Neural cell (in vitro differentiated cells): ENCODE data around the gene CES5A. TPM values are rescaled to one million over a fixed set of nuclear protein-coding genes. Genes with fewer than 3 reads are reported as not detected.
"Not testable (repeated sequence)": the region's sequence is repeated elsewhere in the genome, so short reads cannot be mapped to it uniquely, and the experiment has no call there.

Experiments
- H2AFZ ChIP-seq: fragments of 200-600, 300-800 bp; sonication (generic), shearing (Covaris generic); 2 replicates; pipeline ENCODE4 v1.6.0; 2014; ENCODE audit warnings: low read depth, mild to moderate bottlenecking, antibody characterized with exemption, low read length, moderate library complexity
- H3F3A ChIP-seq: fragments of 200-600 bp; shearing (Covaris generic); 2 replicates; pipeline ENCODE4 v1.6.1; 2016; ENCODE audit warnings: mild to moderate bottlenecking, moderate library complexity, mixed read lengths, antibody characterized with exemption, low read length; ENCODE audit not compliant: insufficient read depth, poor library complexity, severe bottlenecking
- H3K27ac ChIP-seq: fragments of 200-600, 300-800 bp; sonication (generic), shearing (Covaris generic); 2 replicates; pipeline ENCODE4 v1.5.1; 2014; ENCODE audit warnings: mild to moderate bottlenecking, low read length, moderate library complexity
- H3K27me3 ChIP-seq: fragments of 300-800, 200-600 bp; sonication (generic), shearing (Covaris generic); 2 replicates; pipeline ENCODE4 v1.6.0; 2014; ENCODE audit warnings: mild to moderate bottlenecking, low read depth, low read length, moderate library complexity; ENCODE audit not compliant: insufficient read depth
- H3K36me3 ChIP-seq: fragments of 300-800, 200-600 bp; sonication (generic), shearing (Covaris generic); 2 replicates; pipeline ENCODE4 v1.5.1; 2014; ENCODE audit warnings: mild to moderate bottlenecking, antibody characterized with exemption, low read length, moderate library complexity; ENCODE audit not compliant: insufficient read depth
- H3K4me2 ChIP-seq: fragments of 300-800, 200-600 bp; sonication (generic), shearing (Covaris generic); 2 replicates; pipeline ENCODE4 v1.6.0; 2014; ENCODE audit warnings: mild to moderate bottlenecking, low read length
- H3K4me3 ChIP-seq: fragments of 300-800, 200-600 bp; sonication (generic), shearing (Covaris generic); 2 replicates; pipeline ENCODE4 v1.5.1; 2014; ENCODE audit warnings: mild to moderate bottlenecking, low read length, moderate library complexity
- H3K79me2 ChIP-seq: fragments of 200-600 bp; shearing (Covaris generic); replicated peaks from 2 replicates; pipeline ENCODE4 v1.6.0; 2014; ENCODE audit warnings: mild to moderate bottlenecking, low read length, moderate library complexity; ENCODE audit not compliant: insufficient read depth
- H3K9ac ChIP-seq: fragments of 300-800, 200-600 bp; sonication (generic), shearing (Covaris generic); 2 replicates; pipeline ENCODE4 v1.6.1; 2016; ENCODE audit warnings: mild to moderate bottlenecking, low read length, mixed read lengths
- H3K9me2 ChIP-seq: fragments of 200-600 bp; shearing (Covaris generic); 2 replicates; pipeline ENCODE4 v1.6.1; 2016; ENCODE audit warnings: mild to moderate bottlenecking, low read length, mixed read lengths; ENCODE audit not compliant: insufficient read depth
- H3K9me3 ChIP-seq: fragments of 200-600, 300-800 bp; sonication (generic), shearing (Covaris generic); 2 replicates; pipeline ENCODE4 v1.6.1; 2016; ENCODE audit warnings: mild to moderate bottlenecking, mixed run types, low read length, moderate library complexity, mixed read lengths
- H4K20me1 ChIP-seq: fragments of 200-600 bp; shearing (Covaris generic); 2 replicates; pipeline ENCODE4 v1.6.1; 2016; ENCODE audit warnings: mild to moderate bottlenecking, mixed run types; ENCODE audit not compliant: insufficient read depth
- EP300 ChIP-seq: fragments of 450-650 bp; conservative IDR thresholded peaks from 2 replicates; pipeline ENCODE4 v1.6.1; 2014; ENCODE audit warnings: antibody characterized with exemption, mild to moderate bottlenecking, moderate library complexity; ENCODE audit not compliant: poor library complexity, severe bottlenecking
- EZH2 ChIP-seq: fragments of 200-600, 300-800 bp; shearing (Covaris generic), sonication (generic); IDR thresholded peaks from 2 replicates; pipeline ENCODE4 v1.6.1; 2014; ENCODE audit warnings: antibody characterized with exemption, low read length, borderline replicate concordance, mild to moderate bottlenecking; ENCODE audit not compliant: insufficient read depth, poor library complexity, severe bottlenecking
- MXI1 ChIP-seq: fragments of 450-650 bp; conservative IDR thresholded peaks from 2 replicates; pipeline ENCODE4 v1.6.1; 2014; ENCODE audit warnings: antibody characterized with exemption, mild to moderate bottlenecking; ENCODE audit not compliant: poor library complexity, severe bottlenecking
- POLR2AphosphoS5 ChIP-seq: IDR thresholded peaks from 2 replicates; pipeline ENCODE4 v1.6.1; 2012
- RAD21 ChIP-seq: fragments of 450-650 bp; conservative IDR thresholded peaks from 2 replicates; pipeline ENCODE4 v1.6.1; 2014; ENCODE audit warnings: antibody characterized with exemption, mild to moderate bottlenecking, moderate library complexity
- SMC3 ChIP-seq: fragments of 450-650 bp; conservative IDR thresholded peaks from 2 replicates; pipeline ENCODE4 v1.6.1; 2014; ENCODE audit warnings: antibody characterized with exemption, mild to moderate bottlenecking, moderate library complexity; ENCODE audit not compliant: poor library complexity
- TAF1 ChIP-seq: IDR thresholded peaks from 2 replicates; pipeline ENCODE4 v1.6.1; 2012; ENCODE audit warnings: low read depth
- polyA plus RNA-seq: library from polyadenylated mRNA; depleted of rRNA; stranded (reverse); fragments of >200 nt; gene quantifications from 2 replicates; pipeline ENCODE4 v1.2.3, GENCODE V29; 2014
- TF ChIP-seq, protein P1 (sequence below): fragments of 450-650 bp; IDR thresholded peaks from 2 replicates; pipeline ENCODE4 v1.5.1; 2014; ENCODE audit warnings: antibody characterized with exemption, mild to moderate bottlenecking, moderate library complexity; ENCODE audit not compliant: poor library complexity, severe bottlenecking
- TF ChIP-seq, protein P2 (sequence below): IDR thresholded peaks from 2 replicates; pipeline ENCODE4 v1.6.1; 2012; ENCODE audit warnings: borderline replicate concordance

Gene CES5A
- polyA plus RNA-seq, 1 donor from 2014 or later, result 0.27 TPM

GRCh38 chr16:55836158-55836611 is 39.0 kb downstream of the CES5A start:
- no peak overlapping the region for H3K4me3 ChIP-seq
- H4K20me1 ChIP-seq, result no peaks in the 10 kb centered on the region
- H3K9me2 ChIP-seq, result no peaks in the 10 kb centered on the region
- TF ChIP-seq, protein P1, sequence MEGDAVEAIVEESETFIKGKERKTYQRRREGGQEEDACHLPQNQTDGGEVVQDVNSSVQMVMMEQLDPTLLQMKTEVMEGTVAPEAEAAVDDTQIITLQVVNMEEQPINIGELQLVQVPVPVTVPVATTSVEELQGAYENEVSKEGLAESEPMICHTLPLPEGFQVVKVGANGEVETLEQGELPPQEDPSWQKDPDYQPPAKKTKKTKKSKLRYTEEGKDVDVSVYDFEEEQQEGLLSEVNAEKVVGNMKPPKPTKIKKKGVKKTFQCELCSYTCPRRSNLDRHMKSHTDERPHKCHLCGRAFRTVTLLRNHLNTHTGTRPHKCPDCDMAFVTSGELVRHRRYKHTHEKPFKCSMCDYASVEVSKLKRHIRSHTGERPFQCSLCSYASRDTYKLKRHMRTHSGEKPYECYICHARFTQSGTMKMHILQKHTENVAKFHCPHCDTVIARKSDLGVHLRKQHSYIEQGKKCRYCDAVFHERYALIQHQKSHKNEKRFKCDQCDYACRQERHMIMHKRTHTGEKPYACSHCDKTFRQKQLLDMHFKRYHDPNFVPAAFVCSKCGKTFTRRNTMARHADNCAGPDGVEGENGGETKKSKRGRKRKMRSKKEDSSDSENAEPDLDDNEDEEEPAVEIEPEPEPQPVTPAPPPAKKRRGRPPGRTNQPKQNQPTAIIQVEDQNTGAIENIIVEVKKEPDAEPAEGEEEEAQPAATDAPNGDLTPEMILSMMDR, result no peak
- TF ChIP-seq EP300, result no peak
- TF ChIP-seq, protein P2, sequence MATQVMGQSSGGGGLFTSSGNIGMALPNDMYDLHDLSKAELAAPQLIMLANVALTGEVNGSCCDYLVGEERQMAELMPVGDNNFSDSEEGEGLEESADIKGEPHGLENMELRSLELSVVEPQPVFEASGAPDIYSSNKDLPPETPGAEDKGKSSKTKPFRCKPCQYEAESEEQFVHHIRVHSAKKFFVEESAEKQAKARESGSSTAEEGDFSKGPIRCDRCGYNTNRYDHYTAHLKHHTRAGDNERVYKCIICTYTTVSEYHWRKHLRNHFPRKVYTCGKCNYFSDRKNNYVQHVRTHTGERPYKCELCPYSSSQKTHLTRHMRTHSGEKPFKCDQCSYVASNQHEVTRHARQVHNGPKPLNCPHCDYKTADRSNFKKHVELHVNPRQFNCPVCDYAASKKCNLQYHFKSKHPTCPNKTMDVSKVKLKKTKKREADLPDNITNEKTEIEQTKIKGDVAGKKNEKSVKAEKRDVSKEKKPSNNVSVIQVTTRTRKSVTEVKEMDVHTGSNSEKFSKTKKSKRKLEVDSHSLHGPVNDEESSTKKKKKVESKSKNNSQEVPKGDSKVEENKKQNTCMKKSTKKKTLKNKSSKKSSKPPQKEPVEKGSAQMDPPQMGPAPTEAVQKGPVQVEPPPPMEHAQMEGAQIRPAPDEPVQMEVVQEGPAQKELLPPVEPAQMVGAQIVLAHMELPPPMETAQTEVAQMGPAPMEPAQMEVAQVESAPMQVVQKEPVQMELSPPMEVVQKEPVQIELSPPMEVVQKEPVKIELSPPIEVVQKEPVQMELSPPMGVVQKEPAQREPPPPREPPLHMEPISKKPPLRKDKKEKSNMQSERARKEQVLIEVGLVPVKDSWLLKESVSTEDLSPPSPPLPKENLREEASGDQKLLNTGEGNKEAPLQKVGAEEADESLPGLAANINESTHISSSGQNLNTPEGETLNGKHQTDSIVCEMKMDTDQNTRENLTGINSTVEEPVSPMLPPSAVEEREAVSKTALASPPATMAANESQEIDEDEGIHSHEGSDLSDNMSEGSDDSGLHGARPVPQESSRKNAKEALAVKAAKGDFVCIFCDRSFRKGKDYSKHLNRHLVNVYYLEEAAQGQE, result no peak
- TF ChIP-seq SMC3, result no peak
- no peak for TF ChIP-seq TAF1
- no peak for TF ChIP-seq MXI1
- no peak for TF ChIP-seq RAD21
- no peak for TF ChIP-seq EZH2
- TF ChIP-seq POLR2AphosphoS5, result no peak
- no peaks in the 10 kb centered on the region for H3K79me2 ChIP-seq
- H3K9me3 ChIP-seq, result no peaks in the 10 kb centered on the region
- no peaks in the 10 kb centered on the region for H3F3A ChIP-seq
- no peak overlapping the region for H3K9ac ChIP-seq
- H2AFZ ChIP-seq, result no peak overlapping the region
- H3K27me3 ChIP-seq, result no peaks in the 10 kb centered on the region
- no peak overlapping the region for H3K4me2 ChIP-seq
- no peak overlapping the region for H3K27ac ChIP-seq
- no peaks in the 10 kb centered on the region for H3K36me3 ChIP-seq

- Histone ChIP-seq H3K9ac (no peak overlapping the region), H3K9me3 (no peaks in the 10 kb centered on the region), H4K20me1 (no peaks in the 10 kb centered on the region), H3K27me3 (no peaks in the 10 kb centered on the region), H3K4me2 (no peak overlapping the region), H3K4me3 (no peak overlapping the region), H3K27ac (no peak overlapping the region), H2AFZ (no peak overlapping the region), H3K36me3 (no peaks in the 10 kb centered on the region), H3F3A (no peaks in the 10 kb centered on the region), H3K9me2 (no peaks in the 10 kb centered on the region), H3K79me2 (no peaks in the 10 kb centered on the region)
- no peak for TF ChIP-seq EZH2
- TF ChIP-seq, protein P1, result no peak
- TF ChIP-seq SMC3, result no peak
- TF ChIP-seq TAF1, result no peak
- TF ChIP-seq MXI1, result no peak
- TF ChIP-seq, protein P2, result no peak
- no peak for TF ChIP-seq POLR2AphosphoS5
- TF ChIP-seq RAD21, result no peak
- TF ChIP-seq EP300, result no peak
These were observed 39.6 kb downstream of the CES5A start for GRCh38 chr16:55835581-55835980.

DNA sequence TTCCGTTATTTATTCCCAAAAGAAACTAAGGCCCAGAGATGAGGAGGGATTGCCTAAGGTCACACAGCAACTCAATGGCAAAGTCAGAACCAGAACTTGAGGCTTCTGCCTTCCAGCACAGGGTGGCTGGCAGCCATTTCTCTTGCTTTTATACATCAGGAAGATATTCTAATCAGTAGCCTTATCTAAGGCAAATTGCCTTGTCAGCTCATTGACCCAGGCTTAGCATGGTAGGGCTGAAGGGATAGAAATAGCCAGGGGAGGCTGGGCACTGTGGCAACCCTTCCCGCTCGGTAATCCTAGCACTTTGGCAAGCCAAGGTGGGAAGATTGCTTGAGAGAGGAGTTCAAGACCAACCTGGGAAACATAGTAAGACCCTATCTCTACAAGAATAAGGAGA is 40.0 kb downstream of the CES5A start:
- not testable (repeated sequence) for H3K9me2 ChIP-seq, H3K4me3 ChIP-seq, H3K27me3 ChIP-seq, H3K4me2 ChIP-seq, H3K27ac ChIP-seq, H2AFZ ChIP-seq, H4K20me1 ChIP-seq, H3K79me2 ChIP-seq, H3K36me3 ChIP-seq, H3F3A ChIP-seq, H3K9ac ChIP-seq, H3K9me3 ChIP-seq
